GM21723 (cell line): ENCODE measurements around the gene FBXO24.

Source experiments
- ATAC-seq: cut with Tn5 transposase; IDR thresholded peaks from one replicate; pipeline ENCODE4 v1.9.1; 2021; ENCODE audit warnings: mild to moderate bottlenecking, moderate library complexity; ENCODE audit not compliant: unreplicated experiment

Gene FBXO24

GRCh38 chr7:100589341-100589947 is 3.3 kb downstream of the FBXO24 start:
- ATAC-seq, result no peak

GRCh38 chr7:100590077-100590737 is 4.1 kb downstream of the FBXO24 start:
- no peak for ATAC-seq

GRCh38 chr7:100591596-100591995 is 5.5 kb downstream of the FBXO24 start:
- no peak for ATAC-seq

- ATAC-seq, result no peak
These were observed 9.1 kb downstream of the FBXO24 start for GRCh38 chr7:100595188-100595587.

GRCh38 chr7:100598425-100598824 is 12.3 kb downstream of the FBXO24 start:
- no peak for ATAC-seq

GRCh38 chr7:100599911-100600729 is 14.0 kb downstream of the FBXO24 start:
- ATAC-seq, result no peak

- ATAC-seq, result no peak
These were observed 14.6 kb downstream of the FBXO24 start for GRCh38 chr7:100600730-100601038.

GRCh38 chr7:100602889-100603725 is 17.0 kb downstream of the FBXO24 start:
- ATAC-seq, result no peak

GRCh38 chr7:100603726-100604027 is 17.5 kb downstream of the FBXO24 start:
- ATAC-seq, result peak; percentile 8

GRCh38 chr7:100604028-100604975 is 18.2 kb downstream of the FBXO24 start:
- peak; percentile 56 for ATAC-seq

GRCh38 chr7:100604976-100605911 is 19.1 kb downstream of the FBXO24 start:
- ATAC-seq, result no peak

GRCh38 chr7:100606313-100606712 is 20.2 kb downstream of the FBXO24 start:
- no peak for ATAC-seq

GRCh38 chr7:100607111-100607510 is 21.0 kb downstream of the FBXO24 start:
- no peak for ATAC-seq

GRCh38 chr7:100609958-100610357 is 23.8 kb downstream of the FBXO24 start:
- ATAC-seq, result no peak

- peak; percentile 90 for ATAC-seq
These were observed 26.0 kb downstream of the FBXO24 start, which contains the start of gene MOSPD3 for GRCh38 chr7:100611983-100612729. TSS of gene MOSPD3 (plus strand) at chr7:100612540. CDS start at chr7:100612792, 252 bp downstream.

- peak; percentile 19 for ATAC-seq
These were observed 26.7 kb downstream of the FBXO24 start for GRCh38 chr7:100612730-100613390.

- no peak for ATAC-seq
These were observed 27.5 kb downstream of the FBXO24 start for GRCh38 chr7:100613412-100614175.
